Calu3 (cell line): Measurements from ENCODE around the gene SPATA2L. TPM values are rescaled to one million over a fixed set of nuclear protein-coding genes. Genes with fewer than 3 reads are reported as not detected.
A peak's percentile ranks its signal among the peaks of the same experiment; 100 is the strongest.

Source experiments
- BruUV-seq: library from RNA; stranded (reverse); fragments of 400-500 nt; replicated peaks from 2 replicates; lab custom pipeline; 2021; lab: Mats Ljungman, UMichigan
- CTCF ChIA-PET: fragments of 300-600 bp; sonication (Branson Sonifier 250); formaldehyde crosslinking; loops from one replicate; lab custom pipeline; 2022; ENCODE audit warnings: antibody characterized with exemption; lab: Charles Lee
- DNase-seq: peaks from one replicate; pipeline ENCODE4 v3.0.0; 2022
- H3K27ac Mint-ChIP-seq: one replicate; pipeline ENCODE4 v1.8.0; 2022; ENCODE audit warnings: mixed read lengths; ENCODE audit not compliant: unreplicated experiment
- H3K27me3 Mint-ChIP-seq: one replicate; pipeline ENCODE4 v1.8.0; 2022; ENCODE audit warnings: mixed read lengths; ENCODE audit not compliant: unreplicated experiment
- H3K36me3 Mint-ChIP-seq: one replicate; pipeline ENCODE4 v1.8.0; 2022; ENCODE audit warnings: mild to moderate bottlenecking, moderate library complexity, mixed read lengths; ENCODE audit not compliant: insufficient read depth, unreplicated experiment
- H3K4me1 Mint-ChIP-seq: one replicate; pipeline ENCODE4 v1.8.0; 2022; ENCODE audit warnings: mild to moderate bottlenecking, low read depth, mixed read lengths; ENCODE audit not compliant: unreplicated experiment
- H3K4me3 Mint-ChIP-seq: one replicate; pipeline ENCODE4 v1.8.0; 2022; ENCODE audit warnings: mild to moderate bottlenecking, low read depth, moderate library complexity, mixed read lengths; ENCODE audit not compliant: unreplicated experiment
- H3K9me3 Mint-ChIP-seq: one replicate; pipeline ENCODE4 v1.8.0; 2022; ENCODE audit warnings: low read depth, mixed read lengths; ENCODE audit not compliant: unreplicated experiment
- intact Hi-C: fragments of 100-400 bp; cut with micrococcal nuclease; formaldehyde crosslinking; loops from one replicate; pipeline ENCODE4 v1.10.0; 2022; ENCODE audit not compliant: unreplicated experiment
- total RNA-seq: library from RNA; stranded (reverse); gene quantifications from 2 replicates; pipeline ENCODE4 v1.2.3, GENCODE V29; 2022
- TF ChIP-seq, protein P1 (sequence below): fragments of 200-600 bp; IDR thresholded peaks from one replicate; pipeline ENCODE4 v1.8.0; 2022; ENCODE audit warnings: antibody characterized with exemption; ENCODE audit not compliant: unreplicated experiment

Gene SPATA2L
- total RNA-seq, 1 experiment from 2014 or later = 20.7 TPM

DNA sequence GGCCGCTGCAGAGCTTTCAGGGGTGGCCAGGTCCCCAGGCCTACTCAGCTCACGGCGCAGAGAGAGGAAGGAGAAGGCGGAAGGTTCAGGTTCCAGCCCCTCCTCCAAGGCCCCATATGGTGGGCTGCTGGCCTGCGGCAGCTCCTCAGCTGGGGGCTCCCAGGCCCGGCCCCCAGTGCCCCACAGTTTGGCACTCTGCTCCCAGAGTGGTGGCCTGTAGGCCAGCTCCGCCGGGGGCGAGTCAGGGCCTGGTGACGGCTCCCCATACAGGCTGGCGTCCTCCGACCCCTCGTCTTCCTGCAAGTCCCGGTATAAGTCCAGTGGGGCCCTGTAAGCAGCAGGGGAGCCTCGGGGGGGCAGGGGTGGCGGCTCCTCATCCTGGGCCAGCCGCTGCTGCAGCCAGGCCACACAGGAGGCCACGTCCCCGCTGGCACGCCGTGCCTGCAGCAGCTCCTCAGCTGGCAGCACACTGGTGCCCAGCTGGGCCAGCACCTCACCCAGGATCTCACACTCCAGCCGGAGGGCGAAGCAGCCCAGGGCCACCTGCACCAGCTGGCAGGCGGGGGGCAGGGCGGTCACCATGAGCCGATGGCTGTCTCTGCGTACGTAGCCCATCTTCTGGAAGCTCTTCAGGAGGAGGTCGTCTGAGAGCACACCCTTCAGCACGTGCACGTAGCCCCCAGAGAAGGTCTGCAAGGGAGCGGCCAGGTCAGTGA lies 3.7 kb downstream of the SPATA2L start:
- Mint-ChIP-seq H3K36me3 (peaks cover 93% of the 10 kb centered on the region), H3K4me1 (no peaks in the 10 kb centered on the region), H3K27ac (no peak overlapping the region), H3K9me3 (no peaks in the 10 kb centered on the region), H3K27me3 (no peaks in the 10 kb centered on the region), H3K4me3 (no peak overlapping the region)
- CTCF ChIA-PET = interaction anchor here (0.6 to 0.8 kb wide), 2 partner anchors 8 to 160 kb away, joined by 4 to 6 read pairs; no protein-coding TSS in a partner anchor
- no peak for DNase-seq
- no TSS peak for BruUV-seq
- intact Hi-C loops = no loop called here
- TF ChIP-seq, protein P1, sequence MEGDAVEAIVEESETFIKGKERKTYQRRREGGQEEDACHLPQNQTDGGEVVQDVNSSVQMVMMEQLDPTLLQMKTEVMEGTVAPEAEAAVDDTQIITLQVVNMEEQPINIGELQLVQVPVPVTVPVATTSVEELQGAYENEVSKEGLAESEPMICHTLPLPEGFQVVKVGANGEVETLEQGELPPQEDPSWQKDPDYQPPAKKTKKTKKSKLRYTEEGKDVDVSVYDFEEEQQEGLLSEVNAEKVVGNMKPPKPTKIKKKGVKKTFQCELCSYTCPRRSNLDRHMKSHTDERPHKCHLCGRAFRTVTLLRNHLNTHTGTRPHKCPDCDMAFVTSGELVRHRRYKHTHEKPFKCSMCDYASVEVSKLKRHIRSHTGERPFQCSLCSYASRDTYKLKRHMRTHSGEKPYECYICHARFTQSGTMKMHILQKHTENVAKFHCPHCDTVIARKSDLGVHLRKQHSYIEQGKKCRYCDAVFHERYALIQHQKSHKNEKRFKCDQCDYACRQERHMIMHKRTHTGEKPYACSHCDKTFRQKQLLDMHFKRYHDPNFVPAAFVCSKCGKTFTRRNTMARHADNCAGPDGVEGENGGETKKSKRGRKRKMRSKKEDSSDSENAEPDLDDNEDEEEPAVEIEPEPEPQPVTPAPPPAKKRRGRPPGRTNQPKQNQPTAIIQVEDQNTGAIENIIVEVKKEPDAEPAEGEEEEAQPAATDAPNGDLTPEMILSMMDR = no peak

DNA sequence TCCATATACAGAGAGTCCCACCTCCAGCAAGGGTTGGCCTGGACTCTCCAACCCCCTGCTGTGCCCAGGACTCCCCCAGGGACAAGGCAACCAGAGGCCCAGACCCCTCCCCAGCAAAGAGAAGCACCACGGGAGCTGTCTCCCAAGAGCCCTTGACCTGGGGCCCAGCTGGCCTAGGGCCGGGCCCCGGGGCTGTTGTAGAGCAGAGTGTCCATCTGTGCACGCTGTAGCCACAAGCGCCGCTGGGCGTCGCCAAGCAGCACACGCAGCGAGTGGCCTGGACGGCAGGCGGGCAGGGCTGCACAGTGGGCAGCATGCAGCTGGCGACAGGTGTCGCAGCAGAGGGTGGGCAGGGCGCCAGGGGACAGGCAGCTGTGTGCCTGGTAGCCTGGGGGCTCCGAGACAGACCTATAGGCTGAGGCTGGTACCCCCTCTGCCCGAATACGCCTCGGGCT lies 4.3 kb downstream of the SPATA2L start:
- Mint-ChIP-seq H3K4me3 (no peak overlapping the region), H3K27me3 (no peaks in the 10 kb centered on the region), H3K27ac (no peak overlapping the region), H3K9me3 (no peaks in the 10 kb centered on the region), H3K36me3 (peaks cover 93% of the 10 kb centered on the region), H3K4me1 (no peaks in the 10 kb centered on the region)
- DNase-seq = no peak
- intact Hi-C loops = no loop called here
- CTCF ChIA-PET = no interaction called here
- TF ChIP-seq, protein P1 = no peak
- no TSS peak for BruUV-seq

DNA sequence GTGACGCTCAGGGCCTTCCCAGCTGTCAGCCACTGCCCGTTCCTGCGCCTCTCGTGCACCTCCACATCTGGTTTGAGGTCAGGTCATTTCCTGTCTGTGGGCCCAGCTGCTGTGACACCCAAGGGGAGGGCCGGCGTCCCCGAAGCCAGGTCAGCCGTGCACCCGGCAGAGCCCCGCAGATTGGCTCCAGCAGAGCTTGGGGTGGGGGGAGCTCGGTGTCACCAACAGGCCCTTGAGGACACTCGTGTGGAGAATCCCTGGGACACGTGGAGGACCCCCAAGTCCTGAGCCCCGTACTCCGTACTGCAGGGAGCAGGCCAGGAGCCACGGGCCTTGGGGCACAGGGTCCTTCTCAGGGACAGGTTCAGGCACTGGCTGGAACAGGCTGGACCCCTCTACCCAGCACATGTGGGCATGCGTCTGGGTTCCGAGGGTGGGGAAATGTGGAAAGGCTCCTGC lies 4.8 kb downstream of the SPATA2L start:
- Mint-ChIP-seq H3K4me3 (no peak overlapping the region), H3K27me3 (no peaks in the 10 kb centered on the region), H3K27ac (no peak overlapping the region), H3K36me3 (peaks cover 93% of the 10 kb centered on the region), H3K4me1 (no peaks in the 10 kb centered on the region), H3K9me3 (no peaks in the 10 kb centered on the region)
- intact Hi-C loops = no loop called here
- BruUV-seq = no TSS peak
- TF ChIP-seq, protein P1 = no peak
- CTCF ChIA-PET = no interaction called here
- no peak for DNase-seq

DNA sequence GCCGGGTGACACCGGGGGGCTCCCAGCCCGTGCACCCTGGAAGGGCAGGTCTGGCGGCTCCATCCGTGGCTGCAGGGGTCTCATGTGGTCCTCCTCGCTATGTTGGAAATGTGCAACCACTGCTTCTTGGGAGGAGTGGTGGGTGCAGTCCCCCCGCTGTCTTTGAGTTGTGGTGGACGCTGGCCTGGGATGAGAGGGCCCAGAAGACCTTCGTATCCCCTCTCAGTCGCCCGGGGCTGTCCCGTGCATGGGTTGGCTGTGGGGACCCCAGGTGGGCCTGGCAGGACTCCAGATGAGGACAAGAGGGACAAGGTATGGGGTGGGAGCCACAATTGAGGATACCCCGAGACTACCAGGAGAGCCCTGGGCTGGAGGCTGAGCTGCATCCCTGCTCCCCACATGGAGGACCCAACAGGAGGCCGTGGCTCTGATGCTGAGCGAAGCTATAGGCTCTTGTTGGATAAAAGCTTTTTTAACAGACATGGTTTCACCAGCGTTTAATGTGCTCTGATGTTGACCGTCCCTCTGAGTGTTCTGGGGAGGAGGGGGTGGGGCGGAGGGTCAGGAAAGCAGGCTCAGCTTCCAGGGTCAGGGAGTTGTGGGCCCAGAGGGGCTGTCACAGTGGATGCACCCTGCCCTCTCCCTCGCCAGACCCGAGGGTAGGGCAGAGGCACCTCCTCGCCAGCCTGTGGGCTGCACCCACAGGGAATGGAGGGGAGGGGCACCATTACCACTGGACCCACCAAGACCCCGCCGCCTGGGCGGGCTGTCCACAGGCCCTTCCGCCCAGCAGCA lies 5.4 kb downstream of the SPATA2L start:
- H3K9me3 Mint-ChIP-seq = no peaks in the 10 kb centered on the region
- intact Hi-C loops = no loop called here
- H3K4me1 Mint-ChIP-seq = no peaks in the 10 kb centered on the region
- DNase-seq = no peak
- H3K36me3 Mint-ChIP-seq = peaks cover 93% of the 10 kb centered on the region
- no peaks in the 10 kb centered on the region for H3K27me3 Mint-ChIP-seq
- TF ChIP-seq, protein P1 = no peak
- peak overlapping the region; percentile 68 for H3K27ac Mint-ChIP-seq
- H3K4me3 Mint-ChIP-seq = no peak overlapping the region
- CTCF ChIA-PET = no interaction called here
- BruUV-seq = TSS peak; percentile 20
